Measurements from ENCODE around the gene CDH23.

CDH23 gene

DNA sequence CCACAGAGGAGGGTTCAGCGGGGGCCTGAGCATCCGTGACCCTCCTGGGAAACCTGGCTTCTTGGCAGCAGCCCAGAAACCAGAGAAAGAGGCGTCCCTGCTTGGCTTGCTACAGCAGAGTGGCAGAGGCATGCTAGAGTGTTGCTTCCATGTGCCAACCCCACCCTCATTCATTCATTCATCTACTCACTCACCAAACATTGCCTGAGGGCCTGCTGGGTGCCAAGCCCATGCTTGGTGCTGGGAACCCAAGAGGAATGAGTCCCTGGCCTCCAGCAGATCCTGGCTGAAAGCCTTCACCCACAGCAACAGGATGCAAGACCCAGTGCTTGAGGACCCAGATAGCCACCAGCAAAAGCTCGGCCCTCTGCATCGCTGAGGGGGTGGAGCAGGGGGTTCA is 129.0 kb downstream of the CDH23 start:
- H3K4me3 ChIP-seq (ENCODE audit: low read depth, low read length) = no peak overlapping the region
- in situ Hi-C loops (cut with HindIII; ENCODE audit: low sequenced_read_pairs) = no loop called here
- TF ChIP-seq, protein P1, sequence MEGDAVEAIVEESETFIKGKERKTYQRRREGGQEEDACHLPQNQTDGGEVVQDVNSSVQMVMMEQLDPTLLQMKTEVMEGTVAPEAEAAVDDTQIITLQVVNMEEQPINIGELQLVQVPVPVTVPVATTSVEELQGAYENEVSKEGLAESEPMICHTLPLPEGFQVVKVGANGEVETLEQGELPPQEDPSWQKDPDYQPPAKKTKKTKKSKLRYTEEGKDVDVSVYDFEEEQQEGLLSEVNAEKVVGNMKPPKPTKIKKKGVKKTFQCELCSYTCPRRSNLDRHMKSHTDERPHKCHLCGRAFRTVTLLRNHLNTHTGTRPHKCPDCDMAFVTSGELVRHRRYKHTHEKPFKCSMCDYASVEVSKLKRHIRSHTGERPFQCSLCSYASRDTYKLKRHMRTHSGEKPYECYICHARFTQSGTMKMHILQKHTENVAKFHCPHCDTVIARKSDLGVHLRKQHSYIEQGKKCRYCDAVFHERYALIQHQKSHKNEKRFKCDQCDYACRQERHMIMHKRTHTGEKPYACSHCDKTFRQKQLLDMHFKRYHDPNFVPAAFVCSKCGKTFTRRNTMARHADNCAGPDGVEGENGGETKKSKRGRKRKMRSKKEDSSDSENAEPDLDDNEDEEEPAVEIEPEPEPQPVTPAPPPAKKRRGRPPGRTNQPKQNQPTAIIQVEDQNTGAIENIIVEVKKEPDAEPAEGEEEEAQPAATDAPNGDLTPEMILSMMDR (IDR thresholded peaks at IDR 0.05; ENCODE audit: low read depth, low read length, missing control alignments) = no peak
- DNase-seq (ENCODE audit: low read depth) = no peak

DNA sequence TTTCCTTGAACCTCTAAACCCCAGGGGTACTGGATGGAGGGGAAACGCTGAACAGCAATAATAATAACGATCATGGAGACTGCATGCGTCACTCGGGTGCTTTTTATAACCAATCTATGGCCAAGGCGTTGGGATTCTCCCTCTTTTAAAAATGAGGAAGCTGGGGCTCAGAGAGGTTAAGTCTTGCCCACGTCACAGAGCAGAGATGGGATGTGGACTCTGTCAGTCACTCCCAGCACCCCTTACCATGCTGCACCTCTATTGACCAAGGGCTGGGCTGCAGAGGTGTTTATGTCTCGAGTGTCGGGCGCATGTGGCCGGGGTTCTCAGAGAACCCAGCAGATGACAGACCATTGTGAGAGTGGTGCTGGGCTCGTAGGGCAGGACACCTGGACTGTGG is 129.9 kb downstream of the CDH23 start:
- H3K4me3 ChIP-seq (ENCODE audit: low read depth, low read length) = no peak overlapping the region
- TF ChIP-seq, protein P1 (IDR thresholded peaks at IDR 0.05; ENCODE audit: low read depth, low read length, missing control alignments) = no peak
- in situ Hi-C loops (cut with HindIII; ENCODE audit: low sequenced_read_pairs) = no loop called here
- no peak for DNase-seq (ENCODE audit: low read depth)

DNA sequence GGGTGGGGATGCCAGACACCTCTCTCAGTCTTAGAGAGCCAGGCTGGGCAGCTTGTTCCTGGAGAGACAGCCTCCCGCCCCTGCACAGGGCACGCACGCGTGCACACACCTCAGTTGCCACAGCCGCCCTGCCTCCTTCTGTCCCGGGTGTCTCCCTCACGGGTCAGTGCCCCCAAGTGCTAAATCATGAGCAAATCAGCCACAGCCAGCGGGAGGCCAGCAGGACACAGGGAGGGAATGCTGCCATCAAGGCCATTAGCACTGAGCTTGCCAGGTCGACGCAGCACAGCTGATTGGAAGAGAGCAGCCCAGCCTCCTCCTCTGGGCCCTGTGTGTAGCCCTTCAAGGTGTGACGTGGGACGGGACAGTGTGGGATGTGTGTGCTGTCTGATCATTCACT is 130.4 kb downstream of the CDH23 start:
- DNase-seq (ENCODE audit: low read depth) = no peak
- in situ Hi-C loops (cut with HindIII; ENCODE audit: low sequenced_read_pairs) = no loop called here
- no peak overlapping the region for H3K4me3 ChIP-seq (ENCODE audit: low read depth, low read length)
- TF ChIP-seq, protein P1 (IDR thresholded peaks at IDR 0.05; ENCODE audit: low read depth, low read length, missing control alignments) = no peak

DNA sequence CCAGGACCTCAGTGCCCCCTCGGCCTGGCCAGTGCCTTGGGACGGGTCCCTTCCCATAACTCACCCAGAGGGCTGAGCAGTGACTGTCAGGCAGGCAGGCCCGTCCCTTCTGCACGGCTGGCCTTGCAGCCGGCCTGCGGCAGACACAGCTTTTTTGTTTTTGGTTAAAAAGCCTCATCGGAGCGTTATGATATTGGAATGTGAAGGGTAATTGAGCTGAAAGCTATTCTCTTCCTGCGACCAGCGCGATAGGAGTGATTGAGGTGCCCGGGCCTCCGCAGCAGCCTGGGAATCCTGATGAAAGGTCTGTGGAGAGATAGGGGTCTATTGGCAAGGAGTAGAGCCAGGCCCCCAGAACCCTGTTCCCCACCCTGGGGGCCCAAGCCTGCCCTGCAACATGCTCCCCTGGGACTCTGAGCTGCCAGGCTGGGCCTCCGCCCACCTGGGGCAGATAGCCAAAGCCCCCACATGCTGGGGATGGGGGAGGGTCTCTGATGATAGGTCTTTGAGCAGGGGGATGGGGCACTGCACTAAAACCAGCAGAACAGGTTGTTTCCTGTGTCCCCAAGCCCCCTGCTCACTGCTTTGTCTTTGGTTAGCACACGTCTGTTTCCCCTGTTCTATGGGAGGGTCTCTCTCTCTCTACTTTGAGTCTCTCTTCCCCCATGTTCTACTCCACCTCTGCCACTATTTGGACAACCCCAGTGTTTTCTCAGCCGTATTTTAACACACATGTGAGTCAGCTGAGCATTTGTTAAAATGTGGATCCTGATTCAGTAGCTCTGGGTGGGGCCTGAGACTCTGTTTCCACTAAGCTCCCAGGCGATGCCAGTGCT is 131.9 kb downstream of the CDH23 start:
- peak; percentile 31 for DNase-seq (ENCODE audit: low read depth)
- H3K4me3 ChIP-seq (ENCODE audit: low read depth, low read length) = no peak overlapping the region
- in situ Hi-C loops (cut with HindIII; ENCODE audit: low sequenced_read_pairs) = no loop called here
- TF ChIP-seq, protein P1 (IDR thresholded peaks at IDR 0.05; ENCODE audit: low read depth, low read length, missing control alignments) = no peak

DNA sequence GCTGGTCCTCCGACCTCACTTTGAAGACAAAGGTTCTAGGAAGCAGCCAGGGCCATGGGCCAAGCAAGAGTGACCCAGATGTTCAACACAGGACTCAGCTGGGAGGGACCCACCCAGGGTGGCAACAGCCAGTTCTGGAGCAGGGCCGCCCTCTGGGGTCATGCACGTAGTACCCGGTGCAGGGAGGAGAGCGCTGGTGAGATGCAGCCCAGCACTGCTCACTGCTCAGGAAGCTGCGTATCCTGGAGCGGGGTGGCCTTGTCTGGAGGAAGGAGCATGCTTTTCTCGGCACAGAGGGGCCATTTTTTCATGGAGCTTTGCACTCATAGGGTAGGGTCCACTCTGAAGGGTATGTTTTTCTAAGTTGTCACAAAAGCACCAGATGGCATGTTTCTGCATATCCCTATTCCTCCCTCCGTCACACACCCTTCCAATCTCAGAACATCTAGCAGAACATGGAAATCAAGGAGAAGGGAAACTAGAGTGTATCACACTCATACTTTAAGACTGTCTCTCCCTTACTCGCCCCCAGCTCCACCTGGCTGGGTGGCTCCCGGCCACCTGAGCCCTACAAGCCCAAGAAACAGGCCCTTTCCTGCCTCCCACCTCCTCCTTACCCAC is 132.6 kb downstream of the CDH23 start:
- TF ChIP-seq, protein P1 (IDR thresholded peaks at IDR 0.05; ENCODE audit: low read depth, low read length, missing control alignments) = no peak
- no peak overlapping the region for H3K4me3 ChIP-seq (ENCODE audit: low read depth, low read length)
- no peak for DNase-seq (ENCODE audit: low read depth)
- in situ Hi-C loops (cut with HindIII; ENCODE audit: low sequenced_read_pairs) = no loop called here

DNA sequence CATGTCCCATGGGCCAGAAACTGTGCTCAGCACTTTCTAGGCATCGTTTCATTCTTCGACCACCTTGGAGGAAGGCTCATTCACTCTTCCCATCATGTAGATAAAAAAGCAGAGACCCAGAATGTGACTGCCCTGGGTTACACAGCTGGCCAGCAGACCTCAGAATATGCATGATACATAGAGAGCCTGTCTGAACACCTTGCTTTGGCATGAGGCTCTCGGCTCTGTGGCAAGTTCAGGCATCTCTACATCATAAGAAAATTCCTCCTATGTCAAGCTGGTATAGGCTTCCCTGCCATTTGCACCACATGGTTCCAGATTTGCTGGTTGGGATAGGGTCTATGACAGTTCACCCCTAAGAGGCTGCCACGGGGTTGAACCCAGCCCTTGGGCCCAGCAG is 134.1 kb downstream of the CDH23 start:
- in situ Hi-C loops (cut with HindIII; ENCODE audit: low sequenced_read_pairs) = no loop called here

More for the DNA sequence above, 134.1 kb downstream of the CDH23 start:
- TF ChIP-seq, protein P1 (IDR thresholded peaks at IDR 0.05; ENCODE audit: low read depth, low read length, missing control alignments) = no peak
- H3K4me3 ChIP-seq (ENCODE audit: low read depth, low read length) = no peak overlapping the region
- no peak for DNase-seq (ENCODE audit: low read depth)

All from astrocyte of the cerebellum (primary cell).